Caki2 (cell line): ENCODE results near the gene MLLT1. TPM values are rescaled to one million over a fixed set of nuclear protein-coding genes. Genes with fewer than 3 reads are reported as not detected.
A peak's percentile ranks its signal among the peaks of the same experiment; 100 is the strongest.

Experiments used
- DNase-seq: peaks from one replicate; pipeline ENCODE4 v3.0.0-alpha.2; 2015; ENCODE audit warnings: low read depth
- in situ Hi-C: cut with HindIII; loops from 2 replicates; pipeline ENCODE4 v1.10.0; 2016; ENCODE audit warnings: low sequenced_read_pairs, low pct_unique_long_range_greater_than_20kb, mixed read lengths
- total RNA-seq: library from RNA; depleted of rRNA; stranded (reverse); fragments of >200 nt; shearing (Covaris generic); gene quantifications from 2 replicates; pipeline ENCODE4 v1.2.3, GENCODE V29; 2014; ENCODE audit warnings: low replicate concordance

Gene MLLT1
- total RNA-seq, 1 experiment from 2014 or later, result 2.2 TPM

- DNase-seq, result no peak
- in situ Hi-C loops, result no loop called here
Measured at GRCh38 chr19:6228551-6229215, 51.1 kb downstream of the MLLT1 start.

GRCh38 chr19:6227936-6228325, 51.8 kb downstream of the MLLT1 start:
- in situ Hi-C loops, result no loop called here
- DNase-seq, result no peak

- in situ Hi-C loops, result no loop called here
- no peak for DNase-seq
Measured at GRCh38 chr19:6227156-6227935, 52.4 kb downstream of the MLLT1 start.

- in situ Hi-C loops, result no loop called here
- no peak for DNase-seq
Measured at GRCh38 chr19:6226444-6227155, 53.2 kb downstream of the MLLT1 start.

- in situ Hi-C loops, result no loop called here
Measured at GRCh38 chr19:6226012-6226411, 53.8 kb downstream of the MLLT1 start.

GRCh38 chr19:6225232-6225865, 54.4 kb downstream of the MLLT1 start:
- no peak for DNase-seq
- in situ Hi-C loops, result no loop called here

More at GRCh38 chr19:6226012-6226411, 53.8 kb downstream of the MLLT1 start:
- no peak for DNase-seq

GRCh38 chr19:6224308-6224675, 55.5 kb downstream of the MLLT1 start:
- no peak for DNase-seq
- in situ Hi-C loops, result no loop called here

- in situ Hi-C loops, result no loop called here
- DNase-seq, result no peak
Measured at GRCh38 chr19:6223461-6224307, 56.1 kb downstream of the MLLT1 start.

GRCh38 chr19:6222884-6223283, 56.9 kb downstream of the MLLT1 start:
- no peak for DNase-seq
- in situ Hi-C loops, result no loop called here

GRCh38 chr19:6221878-6222746, 57.7 kb downstream of the MLLT1 start:
- no peak for DNase-seq
- in situ Hi-C loops, result no loop called here

GRCh38 chr19:6221220-6221877, 58.4 kb downstream of the MLLT1 start:
- in situ Hi-C loops, result no loop called here
- no peak for DNase-seq

- in situ Hi-C loops, result no loop called here
Measured at GRCh38 chr19:6220385-6221191, 59.2 kb downstream of the MLLT1 start.

GRCh38 chr19:6219586-6220290, 60.0 kb downstream of the MLLT1 start:
- DNase-seq, result no peak
- in situ Hi-C loops, result no loop called here

More at GRCh38 chr19:6220385-6221191, 59.2 kb downstream of the MLLT1 start:
- no peak for DNase-seq

- in situ Hi-C loops, result no loop called here
- DNase-seq, result no peak
Measured at GRCh38 chr19:6219147-6219525, 60.6 kb downstream of the MLLT1 start.

- DNase-seq, result peak; percentile 32
- in situ Hi-C loops, result no loop called here
Measured at GRCh38 chr19:6218491-6219146, 61.2 kb downstream of the MLLT1 start.
